HEK293 (cell line): ENCODE data around the gene PGAP1.

ENCODE experiments used
- CTCF ChIP-seq: fragments of 450-650 bp; formaldehyde crosslinking; IDR thresholded peaks from 2 replicates; pipeline ENCODE4 v1.5.1; 2016; ENCODE audit warnings: missing biosample characterization, missing genetic modification characterization
- GLIS2 ChIP-seq: fragments of 450-650 bp; formaldehyde crosslinking; IDR thresholded peaks from 2 replicates; pipeline ENCODE4 v1.5.1; 2016; ENCODE audit warnings: missing biosample characterization, missing genetic modification characterization
- HOXD13 ChIP-seq: sonication (generic); formaldehyde crosslinking; IDR thresholded peaks from 2 replicates; pipeline ENCODE4 v1.8.0; 2022; ENCODE audit warnings: missing genetic modification reagents, borderline replicate concordance
- MYNN ChIP-seq: fragments of 450-650 bp; formaldehyde crosslinking; IDR thresholded peaks from 2 replicates; pipeline ENCODE4 v1.5.1; 2016; ENCODE audit warnings: missing biosample characterization, missing genetic modification characterization, borderline replicate concordance
- TCF7L2 ChIP-seq: IDR thresholded peaks from 2 replicates; pipeline ENCODE4 v1.6.1; 2011; ENCODE audit warnings: low read depth, mild to moderate bottlenecking, inconsistent platforms, low read length, moderate library complexity, borderline replicate concordance
- ZBTB26 ChIP-seq: fragments of 450-650 bp; formaldehyde crosslinking; optimal IDR thresholded peaks from 2 replicates; pipeline ENCODE3; 2016; ENCODE audit warnings: missing biosample characterization, mild to moderate bottlenecking, missing genetic modification characterization
- ZNF146 ChIP-seq: fragments of 450-650 bp; formaldehyde crosslinking; IDR thresholded peaks from 2 replicates; pipeline ENCODE4 v1.5.1; 2016; ENCODE audit warnings: missing biosample characterization, missing genetic modification characterization
- ZNF324 ChIP-seq: fragments of 450-650 bp; formaldehyde crosslinking; IDR thresholded peaks from 2 replicates; pipeline ENCODE4 v1.5.1; 2016; ENCODE audit warnings: missing biosample characterization, missing genetic modification characterization
- ZNF416 ChIP-seq: fragments of 450-650 bp; formaldehyde crosslinking; IDR thresholded peaks from 2 replicates; pipeline ENCODE4 v1.5.1; 2016; ENCODE audit warnings: missing biosample characterization, missing genetic modification characterization
- ZNF473 ChIP-seq: fragments of 450-650 bp; formaldehyde crosslinking; IDR thresholded peaks from 2 replicates; pipeline ENCODE4 v1.5.1; 2017; ENCODE audit warnings: missing biosample characterization, missing genetic modification characterization
- ZNF610 ChIP-seq: fragments of 450-650 bp; formaldehyde crosslinking; IDR thresholded peaks from 2 replicates; pipeline ENCODE4 v1.5.1; 2016; ENCODE audit warnings: missing biosample characterization, missing genetic modification characterization, borderline replicate concordance
- ZNF837 ChIP-seq: fragments of 450-650 bp; formaldehyde crosslinking; IDR thresholded peaks from 2 replicates; pipeline ENCODE4 v1.5.1; 2016; ENCODE audit warnings: missing biosample characterization, missing genetic modification characterization
- ZNF843 ChIP-seq: fragments of 450-650 bp; formaldehyde crosslinking; IDR thresholded peaks from 2 replicates; pipeline ENCODE4 v1.5.1; 2016; ENCODE audit warnings: missing biosample characterization, missing genetic modification characterization
- ZSCAN23 ChIP-seq: fragments of 450-650 bp; formaldehyde crosslinking; IDR thresholded peaks from 2 replicates; pipeline ENCODE4 v1.5.1; 2016; ENCODE audit warnings: missing biosample characterization, missing genetic modification characterization

GRCh38 chr2:196792865-196793264, 133.6 kb downstream of the PGAP1 start:
- TF ChIP-seq ZNF837, result no peak
- TF ChIP-seq CTCF (tag by site-specific recombination), result no peak
- no peak for TF ChIP-seq ZNF843 (tag by site-specific recombination)
- TF ChIP-seq GLIS2, result no peak
- no peak for TF ChIP-seq ZNF324
- no peak for TF ChIP-seq ZSCAN23 (tag by site-specific recombination)
- no peak for TF ChIP-seq ZBTB26 (tag by site-specific recombination)
- no peak for TF ChIP-seq ZNF146 (tag by site-specific recombination)
- TF ChIP-seq TCF7L2, result no peak
- no peak for TF ChIP-seq ZNF473 (tag by site-specific recombination)
- TF ChIP-seq ZNF610 (tag by site-specific recombination), result no peak
- no peak for TF ChIP-seq ZNF416
- TF ChIP-seq HOXD13, result no peak
- TF ChIP-seq MYNN (tag by site-specific recombination), result no peak
